Esophagus muscularis mucosa (tissue), 4 donors: Measurements from ENCODE around the gene MET.

Experiments used
- EP300 ChIP-seq: sonication (generic); formaldehyde crosslinking; IDR thresholded peaks from one replicate; pipeline ENCODE4 v1.6.1; 2017; ENCODE audit warnings: antibody characterized with exemption
- POLR2A ChIP-seq: fragments of 450-650 bp; IDR thresholded peaks from one replicate; pipeline ENCODE4 v1.6.1; 2017; ENCODE audit warnings: antibody characterized with exemption, moderate library complexity, mild to moderate bottlenecking, low read depth
- POLR2AphosphoS5 ChIP-seq, 2 donors: sonication (generic); formaldehyde crosslinking; IDR thresholded peaks; one replicate each; pipeline ENCODE4 v1.6.1; 2017; ENCODE audit warnings: antibody characterized with exemption in 2 of 2
- TF ChIP-seq, protein P1 (sequence below), 3 experiments: fragments of 200-600 bp in 2 of 3; fragments of 450-650 bp in 1 of 3; sonication (generic) in 2 of 3; IDR thresholded peaks; one replicate each; pipeline ENCODE4 v1.5.1; 2017 to 2019; ENCODE audit warnings: antibody characterized with exemption in 3 of 3, mild to moderate bottlenecking in 2 of 3, moderate library complexity in 1 of 3

DNA sequence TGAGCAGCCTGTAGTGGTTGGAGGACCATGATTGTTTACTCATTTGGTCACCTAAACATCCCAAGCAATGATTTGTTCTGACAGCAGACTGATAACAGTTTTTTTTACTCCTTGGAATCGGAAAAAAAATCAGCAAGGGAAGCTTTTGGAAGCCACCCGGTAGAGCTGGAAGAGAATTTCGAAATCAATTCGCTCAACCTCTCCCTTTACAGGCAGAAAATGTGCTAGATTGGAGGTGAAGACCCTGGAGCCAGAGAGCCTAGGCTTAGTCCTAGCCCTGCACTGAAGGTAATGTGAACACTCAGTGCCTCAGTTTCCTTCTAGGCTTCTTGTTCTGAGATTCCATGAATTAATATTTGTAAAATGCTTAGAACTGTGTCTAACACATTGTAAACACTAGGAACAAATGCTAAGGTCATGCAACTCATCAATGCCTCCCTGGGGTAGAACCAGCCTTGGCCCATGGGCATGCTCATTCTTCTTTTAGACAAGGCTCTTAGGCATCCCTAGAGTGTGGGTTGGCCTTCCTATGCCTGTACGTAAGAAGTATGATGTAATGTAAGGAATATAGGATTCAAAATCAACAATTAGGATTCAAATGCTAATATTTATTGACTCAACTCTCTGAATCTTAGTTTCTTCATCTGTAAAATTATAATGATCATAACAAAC is 52.7 kb downstream of the MET start:
- TF ChIP-seq POLR2A = no peak
- TF ChIP-seq, protein P1, sequence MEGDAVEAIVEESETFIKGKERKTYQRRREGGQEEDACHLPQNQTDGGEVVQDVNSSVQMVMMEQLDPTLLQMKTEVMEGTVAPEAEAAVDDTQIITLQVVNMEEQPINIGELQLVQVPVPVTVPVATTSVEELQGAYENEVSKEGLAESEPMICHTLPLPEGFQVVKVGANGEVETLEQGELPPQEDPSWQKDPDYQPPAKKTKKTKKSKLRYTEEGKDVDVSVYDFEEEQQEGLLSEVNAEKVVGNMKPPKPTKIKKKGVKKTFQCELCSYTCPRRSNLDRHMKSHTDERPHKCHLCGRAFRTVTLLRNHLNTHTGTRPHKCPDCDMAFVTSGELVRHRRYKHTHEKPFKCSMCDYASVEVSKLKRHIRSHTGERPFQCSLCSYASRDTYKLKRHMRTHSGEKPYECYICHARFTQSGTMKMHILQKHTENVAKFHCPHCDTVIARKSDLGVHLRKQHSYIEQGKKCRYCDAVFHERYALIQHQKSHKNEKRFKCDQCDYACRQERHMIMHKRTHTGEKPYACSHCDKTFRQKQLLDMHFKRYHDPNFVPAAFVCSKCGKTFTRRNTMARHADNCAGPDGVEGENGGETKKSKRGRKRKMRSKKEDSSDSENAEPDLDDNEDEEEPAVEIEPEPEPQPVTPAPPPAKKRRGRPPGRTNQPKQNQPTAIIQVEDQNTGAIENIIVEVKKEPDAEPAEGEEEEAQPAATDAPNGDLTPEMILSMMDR (IDR thresholded peaks at IDR 0.05) = no peak
- no peak for TF ChIP-seq POLR2AphosphoS5 (IDR thresholded peaks at IDR 0.05)
- TF ChIP-seq EP300 = no peak
